MM.1S (cell line): ENCODE results near the gene RHEB.

Experiments
- EZH2 ChIP-seq: fragments of 300-600 bp; sonication (generic); optimal IDR thresholded peaks from 2 replicates; pipeline ENCODE3; 2017; ENCODE audit warnings: low read depth, mild to moderate bottlenecking, antibody characterized with exemption, low read length, mixed read lengths
- TF ChIP-seq, protein P1 (sequence below): fragments of 300-600 bp; sonication (generic); IDR thresholded peaks from 2 replicates; pipeline ENCODE4 v1.5.1; 2016; ENCODE audit warnings: antibody characterized with exemption, low read length, mixed read lengths

DNA sequence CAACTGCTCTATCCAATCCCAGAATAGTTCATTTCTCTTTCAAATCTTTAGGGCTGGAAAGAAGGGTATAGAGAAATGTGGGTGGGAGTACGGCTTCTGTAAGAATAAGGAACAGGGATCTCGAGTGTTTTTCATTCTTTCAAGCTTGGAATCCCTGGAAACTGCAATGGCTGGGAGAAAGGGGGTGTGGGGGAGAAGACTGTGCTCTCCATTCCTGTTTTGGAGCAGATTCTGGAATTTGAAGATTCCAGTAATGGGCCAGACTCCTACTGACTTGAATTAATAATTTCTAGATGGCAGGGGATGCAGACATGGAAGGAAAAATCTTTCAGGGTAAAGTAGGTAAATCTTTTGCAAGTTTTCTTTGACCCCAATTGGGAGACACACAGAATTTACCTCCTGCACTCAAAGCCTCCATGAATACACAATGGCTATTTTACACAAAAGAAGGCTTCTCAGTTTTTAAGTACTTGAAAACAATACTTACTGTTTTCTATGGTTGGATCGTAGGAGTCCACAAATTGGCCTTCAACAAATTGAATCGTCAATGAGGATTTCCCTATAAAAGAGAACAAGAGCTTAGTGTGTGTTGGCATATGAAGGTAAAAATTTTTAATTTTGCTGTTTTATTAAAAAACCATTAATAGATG lies 29.1 kb downstream of the RHEB start:
- TF ChIP-seq EZH2, result no peak
- TF ChIP-seq, protein P1, sequence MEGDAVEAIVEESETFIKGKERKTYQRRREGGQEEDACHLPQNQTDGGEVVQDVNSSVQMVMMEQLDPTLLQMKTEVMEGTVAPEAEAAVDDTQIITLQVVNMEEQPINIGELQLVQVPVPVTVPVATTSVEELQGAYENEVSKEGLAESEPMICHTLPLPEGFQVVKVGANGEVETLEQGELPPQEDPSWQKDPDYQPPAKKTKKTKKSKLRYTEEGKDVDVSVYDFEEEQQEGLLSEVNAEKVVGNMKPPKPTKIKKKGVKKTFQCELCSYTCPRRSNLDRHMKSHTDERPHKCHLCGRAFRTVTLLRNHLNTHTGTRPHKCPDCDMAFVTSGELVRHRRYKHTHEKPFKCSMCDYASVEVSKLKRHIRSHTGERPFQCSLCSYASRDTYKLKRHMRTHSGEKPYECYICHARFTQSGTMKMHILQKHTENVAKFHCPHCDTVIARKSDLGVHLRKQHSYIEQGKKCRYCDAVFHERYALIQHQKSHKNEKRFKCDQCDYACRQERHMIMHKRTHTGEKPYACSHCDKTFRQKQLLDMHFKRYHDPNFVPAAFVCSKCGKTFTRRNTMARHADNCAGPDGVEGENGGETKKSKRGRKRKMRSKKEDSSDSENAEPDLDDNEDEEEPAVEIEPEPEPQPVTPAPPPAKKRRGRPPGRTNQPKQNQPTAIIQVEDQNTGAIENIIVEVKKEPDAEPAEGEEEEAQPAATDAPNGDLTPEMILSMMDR, result no peak
